T follicular helper cell (primary cell): ENCODE results near the gene ARHGEF10L.

Experiments used
- DNase-seq: peaks from one replicate; pipeline ENCODE4 v3.0.0-alpha.2; 2020; ENCODE audit warnings: low read depth

The ARHGEF10L gene

DNA sequence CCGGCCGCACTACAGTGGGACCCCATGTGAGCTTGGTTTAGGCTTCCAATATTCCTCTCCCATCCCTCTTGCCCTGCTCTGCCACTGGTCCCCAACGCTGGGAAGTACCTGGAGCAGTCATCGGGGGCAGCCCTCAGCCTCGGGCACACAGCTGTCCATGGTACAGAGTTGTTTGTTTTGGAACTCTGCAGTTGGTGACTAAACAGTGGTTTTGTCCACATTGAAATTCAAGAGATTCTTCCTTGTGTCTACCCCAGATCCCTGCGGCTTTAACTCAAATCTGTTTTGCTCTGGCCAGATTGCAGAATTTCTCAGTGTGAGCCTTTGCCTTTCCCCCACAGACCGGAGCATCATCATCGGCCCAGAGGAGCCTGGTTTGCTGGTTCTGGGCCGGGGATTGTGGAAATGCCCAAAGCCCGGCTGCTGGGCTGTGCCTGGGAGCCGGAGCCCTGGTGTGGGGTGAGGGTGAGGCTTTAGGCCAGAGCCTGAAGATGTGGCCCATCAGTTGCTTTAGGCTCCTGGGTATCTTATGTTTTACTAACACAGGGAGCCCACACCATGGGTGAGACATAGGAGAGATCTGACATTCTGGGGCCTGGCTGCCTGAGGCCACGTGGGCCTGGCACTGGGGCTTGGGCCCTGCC is 93.2 kb downstream of the ARHGEF10L start:
- DNase-seq = no peak

DNA sequence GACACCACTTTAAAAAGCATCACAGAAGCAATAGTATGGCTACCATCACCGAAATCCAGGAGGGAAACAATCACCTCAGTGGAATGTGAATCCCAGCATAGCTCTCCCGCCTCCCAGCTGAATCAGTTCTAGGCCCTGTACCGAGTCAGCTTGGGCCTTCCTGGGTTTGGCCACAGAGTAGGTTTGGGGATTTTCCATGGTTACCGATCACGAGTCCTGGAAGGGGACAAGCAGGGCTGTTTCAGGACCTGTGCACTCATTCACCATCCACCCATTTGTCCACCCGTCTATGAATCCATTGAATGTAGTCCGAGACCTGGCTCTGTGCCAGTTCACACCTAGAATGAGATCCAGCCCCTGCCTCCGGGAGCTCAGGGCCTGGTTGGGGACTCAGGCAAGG is 94.2 kb downstream of the ARHGEF10L start:
- DNase-seq = no peak

DNA sequence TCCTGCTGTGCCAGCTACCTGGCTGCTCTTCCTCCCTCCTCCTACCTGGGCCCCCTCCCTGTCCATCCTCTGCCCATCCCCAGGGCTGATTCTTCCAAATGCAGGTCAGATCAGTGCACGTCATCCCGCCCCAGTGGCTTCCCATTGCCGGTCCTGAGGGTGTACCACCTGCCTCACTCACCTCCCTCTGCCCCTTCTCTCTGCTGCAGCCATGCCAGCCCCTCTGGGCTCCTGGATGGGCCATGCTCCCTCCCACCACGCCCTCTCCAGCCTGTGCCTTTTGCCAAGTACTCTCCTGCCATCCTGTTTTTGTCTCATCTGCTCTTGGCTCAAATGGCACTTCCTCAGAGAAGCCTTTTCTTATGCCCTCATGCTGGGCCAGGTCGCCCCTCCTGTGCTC is 95.8 kb downstream of the ARHGEF10L start:
- DNase-seq = no peak

DNA sequence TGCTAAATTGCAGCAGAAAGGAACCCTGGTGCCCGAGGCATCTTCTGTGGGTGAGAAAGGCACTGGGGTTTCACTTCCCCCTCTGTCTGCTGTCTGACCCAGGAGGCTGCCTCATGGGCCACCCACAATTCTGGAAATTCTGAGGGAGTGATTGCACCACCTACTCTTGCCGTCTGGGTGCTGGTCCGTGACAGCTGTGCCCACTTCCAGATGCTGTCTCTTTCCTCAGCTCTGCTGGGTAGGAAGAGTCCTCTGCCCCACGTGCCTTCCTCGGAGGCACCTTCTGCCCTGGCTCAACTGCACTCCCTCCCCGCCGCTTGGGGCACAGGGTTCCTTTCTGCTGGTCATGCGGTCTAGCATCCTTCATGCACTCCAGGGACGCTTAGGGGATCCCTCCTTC is 96.3 kb downstream of the ARHGEF10L start:
- DNase-seq = no peak

DNA sequence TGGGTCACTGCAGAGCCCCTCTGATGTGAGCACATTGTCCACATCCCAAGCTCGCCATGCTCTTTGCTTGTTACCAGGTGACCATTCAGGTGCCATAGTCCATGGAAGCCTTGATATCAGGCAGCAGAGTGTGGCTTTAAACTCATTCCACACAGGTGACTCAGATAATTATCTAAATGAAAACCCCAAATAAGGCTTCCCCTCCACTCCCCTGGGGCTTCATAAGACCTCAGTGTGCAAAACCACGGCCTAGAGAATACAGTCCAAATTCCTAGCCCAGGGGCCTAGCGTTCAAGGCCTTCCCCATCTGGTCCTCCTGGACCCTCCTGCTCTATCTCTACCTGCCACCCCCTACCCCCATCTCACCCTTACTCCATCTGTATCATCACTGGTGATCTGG is 97.1 kb downstream of the ARHGEF10L start:
- DNase-seq = no peak

DNA sequence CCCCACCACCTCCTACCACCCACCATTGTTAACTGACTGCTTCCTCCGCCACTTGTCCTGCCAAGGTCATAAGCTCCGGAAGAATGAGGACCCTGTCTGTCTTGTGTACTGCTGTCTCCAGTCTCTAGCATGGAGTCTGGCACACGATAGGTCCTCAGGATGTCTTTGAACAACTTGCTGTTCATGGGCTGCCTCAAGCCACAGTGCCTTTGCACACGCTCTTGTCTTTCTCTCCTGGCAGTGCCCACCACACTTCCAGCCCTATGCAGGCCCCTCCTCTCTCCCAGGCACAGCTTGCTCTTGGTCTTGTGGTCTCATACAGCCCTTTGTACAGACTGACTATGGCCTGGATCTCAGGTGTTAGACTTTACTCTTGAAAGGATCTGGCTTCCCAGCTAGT is 97.6 kb downstream of the ARHGEF10L start:
- DNase-seq = no peak

DNA sequence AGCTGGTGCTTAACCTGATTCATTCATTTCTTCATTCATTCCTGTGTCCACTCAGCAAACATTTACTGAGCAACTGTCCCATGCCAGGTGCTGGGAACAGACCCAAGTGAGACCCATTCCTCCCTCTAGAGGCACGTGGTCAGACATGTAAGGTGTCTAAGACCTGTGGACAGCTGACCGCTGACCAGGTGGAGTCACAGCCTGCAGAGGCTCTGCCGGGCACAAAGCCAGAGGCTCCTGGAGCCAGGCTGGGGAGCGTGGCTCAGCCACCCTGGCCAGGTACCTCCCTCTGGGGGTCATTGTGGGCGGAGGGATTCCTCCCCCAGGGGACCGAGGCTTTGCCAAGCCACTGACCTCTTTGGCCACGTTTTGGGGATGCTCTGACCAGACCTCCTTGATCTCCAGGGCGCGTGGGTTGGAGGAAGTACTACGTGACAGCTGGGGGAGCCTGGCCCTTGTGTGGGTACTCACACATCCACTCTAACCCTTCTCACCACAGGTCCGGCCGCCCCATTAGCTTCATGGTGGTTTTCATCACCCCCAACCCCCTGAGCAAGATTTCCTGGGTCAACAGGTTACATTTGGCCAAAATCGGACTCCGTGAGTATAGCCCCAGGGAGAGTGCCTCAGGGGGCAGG is 100.3 kb downstream of the ARHGEF10L start:
- DNase-seq = no peak

DNA sequence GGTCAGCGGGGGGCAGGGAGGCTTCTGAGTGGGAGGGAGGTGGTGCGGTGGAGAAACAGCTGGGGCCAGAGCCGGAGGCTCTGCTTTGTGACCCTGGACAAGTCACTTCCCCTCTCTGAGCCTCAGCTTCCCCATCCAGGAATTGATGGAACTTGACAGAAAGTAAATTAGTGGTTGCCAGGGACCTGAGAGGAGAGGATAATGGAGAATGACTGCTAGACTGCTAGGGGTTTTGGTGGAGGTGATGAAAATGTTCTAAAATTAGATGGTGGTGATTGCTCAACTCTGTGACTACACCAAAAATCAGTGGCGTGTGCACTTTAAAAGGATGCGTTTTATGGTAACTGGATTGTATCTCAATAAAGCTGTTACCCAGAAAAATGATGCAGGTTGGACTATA is 100.9 kb downstream of the ARHGEF10L start:
- DNase-seq = no peak

DNA sequence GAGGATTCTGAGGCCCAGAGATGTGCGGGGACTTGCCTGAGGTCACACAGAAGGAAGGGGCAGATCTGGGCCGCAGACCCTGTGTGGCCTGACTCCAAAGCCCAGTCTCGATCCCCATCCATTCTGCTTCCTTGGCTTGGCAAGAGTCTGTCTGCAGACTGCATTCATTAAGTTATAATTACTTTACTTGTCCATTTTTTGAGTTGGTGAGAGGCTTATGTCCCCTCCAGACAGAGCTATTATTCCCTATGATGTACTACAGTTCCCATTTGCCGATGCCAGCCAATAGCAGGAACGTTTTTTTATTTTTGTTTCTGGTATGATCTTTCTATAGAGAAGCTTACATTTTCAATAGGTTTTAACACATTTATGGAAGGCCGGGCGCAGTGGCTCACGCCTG is 101.5 kb downstream of the ARHGEF10L start:
- no peak for DNase-seq

DNA sequence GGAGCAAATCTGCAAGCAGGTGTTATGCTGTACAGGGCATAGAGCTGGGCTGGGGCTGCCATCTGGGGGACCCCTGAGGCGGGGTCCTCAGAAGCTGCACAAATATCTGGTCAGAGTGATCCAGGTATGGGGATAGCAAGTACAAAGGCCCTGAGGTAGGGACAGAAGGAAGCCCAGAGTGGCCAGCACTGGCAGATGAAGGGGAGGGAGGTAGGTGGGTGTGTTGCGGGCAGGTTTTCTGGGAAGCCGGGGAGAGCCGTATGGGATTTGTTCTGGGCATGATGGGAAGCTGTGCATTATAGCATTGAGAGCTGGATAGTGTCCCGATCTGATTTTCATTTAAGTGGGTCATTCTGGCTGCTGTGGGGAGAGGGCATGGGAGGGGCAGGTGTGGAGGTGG is 102.7 kb downstream of the ARHGEF10L start:
- DNase-seq = no peak

DNA sequence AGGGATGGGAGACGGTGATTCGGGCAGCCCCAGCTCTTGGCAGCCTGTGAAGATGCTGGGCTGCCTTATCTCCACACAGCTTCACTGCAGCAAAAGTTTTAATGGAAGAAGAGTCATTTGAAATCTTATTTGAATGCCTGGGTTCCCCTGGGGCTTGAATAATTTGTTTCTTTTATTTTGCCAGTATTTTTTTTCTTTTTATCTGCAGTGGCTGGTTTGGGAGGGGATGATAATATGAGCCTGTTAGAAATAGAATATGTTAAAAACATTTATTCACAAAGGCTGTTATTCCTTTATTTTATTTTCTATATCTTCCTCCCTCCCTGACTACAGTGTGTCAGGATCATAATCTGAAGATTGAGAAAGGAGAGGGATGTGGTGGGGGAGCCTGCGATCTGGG is 103.4 kb downstream of the ARHGEF10L start:
- DNase-seq = no peak

DNA sequence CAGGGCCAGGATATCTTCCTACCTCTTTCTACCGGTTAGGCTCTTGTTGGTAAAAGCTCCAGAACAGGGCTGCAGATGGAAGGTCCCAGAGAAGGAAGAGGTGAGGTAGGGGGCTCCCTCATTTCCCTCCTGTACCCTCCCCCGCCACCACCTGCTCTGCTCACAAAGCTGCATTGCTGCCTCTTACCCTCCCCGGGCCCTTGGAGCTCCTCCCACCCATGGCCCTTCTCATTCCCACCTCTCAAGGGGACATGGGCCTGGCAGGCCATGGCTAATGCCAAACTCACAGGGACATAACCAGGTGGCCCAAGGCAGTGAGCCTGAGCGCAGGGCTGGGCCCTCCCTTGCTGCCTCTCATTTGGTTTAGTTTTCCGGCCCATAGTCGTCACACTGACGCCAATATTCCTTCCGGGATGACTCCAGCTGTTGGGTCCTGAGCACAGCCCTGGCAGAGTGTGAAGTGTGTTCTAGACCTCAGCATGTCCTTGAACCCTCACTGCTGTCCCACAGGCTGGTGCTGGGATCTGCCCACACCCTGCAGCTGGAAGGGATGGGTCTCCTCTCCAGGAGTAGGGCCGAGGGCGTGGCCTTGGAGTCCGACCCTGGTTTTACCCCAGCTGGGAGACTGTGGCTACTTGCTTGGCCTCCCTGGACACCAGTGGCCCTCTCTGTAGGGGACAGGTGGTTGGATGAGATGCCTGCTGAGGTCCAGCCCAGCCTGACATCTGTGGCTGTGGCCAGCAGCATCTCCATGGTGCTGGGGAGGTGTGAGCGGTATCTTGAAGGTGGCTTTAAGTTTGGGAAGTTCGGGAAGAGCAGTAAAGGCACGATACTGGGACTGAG is 104.6 kb downstream of the ARHGEF10L start:
- DNase-seq = no peak

DNA sequence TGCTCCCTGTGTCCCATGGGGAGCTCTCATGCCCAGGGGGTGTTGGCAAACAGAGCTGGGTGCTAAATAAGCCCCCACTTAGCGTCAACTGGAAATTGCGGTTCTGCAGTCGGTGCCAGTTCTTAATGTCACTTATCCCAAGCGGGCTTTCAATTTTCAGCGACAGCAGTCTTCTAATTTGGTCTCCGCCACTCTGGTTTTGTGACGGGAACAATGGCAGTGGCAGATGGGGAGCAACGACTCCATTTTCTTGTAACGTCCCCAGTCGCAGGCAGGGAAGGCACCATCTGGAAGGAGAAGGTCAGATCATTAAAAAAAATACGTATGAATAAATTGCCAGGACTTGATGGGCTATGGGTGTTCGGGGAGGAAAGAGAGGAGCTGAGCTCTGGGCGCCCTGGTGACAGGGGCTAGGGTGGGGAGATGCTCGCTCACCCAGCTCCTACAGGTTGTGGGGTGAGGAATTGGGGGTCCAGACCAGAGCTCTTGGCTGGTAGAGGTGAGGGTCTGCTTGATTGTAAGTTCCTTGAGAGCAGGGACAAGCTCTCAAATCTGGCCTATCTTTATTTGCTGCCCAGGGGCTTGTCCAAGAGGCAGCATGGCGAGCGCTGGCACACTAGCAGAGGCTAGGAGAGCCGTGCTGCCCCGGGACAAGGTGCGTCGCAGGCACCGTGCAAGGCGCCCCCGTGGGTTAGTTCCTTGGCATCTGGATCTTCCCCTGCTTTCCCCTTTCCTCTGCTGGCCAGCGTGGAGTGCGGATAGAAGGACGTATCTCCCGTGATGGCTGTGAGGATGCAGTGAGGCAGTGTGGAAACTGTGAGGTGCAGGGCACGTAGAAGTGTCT is 105.8 kb downstream of the ARHGEF10L start:
- DNase-seq = no peak

DNA sequence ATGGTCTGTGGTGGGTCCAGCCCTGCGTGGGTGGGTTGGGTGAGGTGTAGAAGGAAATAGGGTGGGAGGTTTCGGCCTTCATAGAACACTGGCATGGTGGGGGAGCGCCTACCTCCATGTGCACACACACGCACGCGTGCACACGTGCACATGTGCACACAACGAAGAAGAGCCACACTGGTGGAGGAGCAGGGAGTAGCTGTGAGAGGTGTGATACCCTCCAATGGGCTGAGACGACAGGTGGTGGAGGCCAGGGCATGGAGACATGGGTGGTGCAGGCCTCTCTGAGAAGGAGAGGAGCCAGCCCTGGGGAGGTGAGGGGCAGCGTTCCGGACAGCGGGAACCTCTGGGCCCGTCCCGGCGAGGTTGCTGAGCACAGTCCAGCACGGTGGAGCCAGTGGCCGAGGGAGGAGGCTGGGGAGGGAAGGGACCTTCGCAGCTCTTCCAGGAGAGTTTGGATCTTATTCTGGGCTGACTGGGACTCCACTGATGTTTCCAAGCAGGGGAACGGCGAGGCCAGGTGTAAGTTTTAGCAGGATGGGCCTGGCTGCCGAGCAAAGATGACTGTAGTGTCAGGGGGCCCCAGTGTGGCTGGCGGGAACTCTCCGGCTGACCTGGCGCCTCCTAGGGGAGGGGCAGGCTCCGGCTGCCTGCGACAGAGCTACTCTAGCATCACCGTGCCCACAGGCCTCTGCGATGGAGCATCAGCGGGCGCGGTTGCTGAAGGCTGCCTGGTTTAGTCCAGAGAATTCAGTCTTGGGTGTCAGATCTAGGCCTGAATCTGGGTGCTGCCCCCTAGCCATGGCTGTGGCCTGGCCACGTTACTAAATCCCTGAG is 107.2 kb downstream of the ARHGEF10L start:
- DNase-seq = no peak

DNA sequence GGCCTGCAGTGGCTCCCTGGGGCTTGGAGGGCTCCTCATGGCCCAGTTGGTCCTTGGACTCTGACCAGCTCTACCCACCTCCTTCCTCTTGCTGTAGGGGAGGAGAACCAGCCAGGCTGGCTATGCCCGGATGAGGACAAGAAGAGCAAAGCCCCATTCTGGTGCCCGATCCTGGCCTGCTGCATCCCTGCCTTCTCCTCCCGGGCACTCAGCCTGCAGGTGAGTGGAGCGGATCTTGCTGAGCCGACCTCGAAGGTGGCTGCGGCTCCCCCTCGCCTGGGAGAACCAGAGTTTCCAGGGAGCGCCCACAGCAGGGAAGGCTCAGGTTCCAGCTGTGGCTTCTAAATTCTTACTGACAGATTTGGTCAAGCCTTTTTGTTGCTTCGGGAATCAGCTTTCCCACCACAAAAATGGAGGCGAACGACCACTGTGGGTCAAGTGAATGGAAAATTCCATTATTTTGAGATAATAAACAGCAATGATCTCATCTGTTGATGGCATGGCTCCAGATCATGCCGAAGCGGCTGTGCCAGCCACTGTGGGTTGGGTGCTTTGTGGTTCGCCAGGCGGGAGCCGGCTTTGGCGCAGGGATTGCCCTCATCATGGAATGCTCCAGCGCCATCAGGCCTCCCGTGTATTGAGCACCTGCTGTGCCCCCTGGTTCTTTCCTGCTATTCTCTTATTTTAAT is 109.1 kb downstream of the ARHGEF10L start:
- no peak for DNase-seq

DNA sequence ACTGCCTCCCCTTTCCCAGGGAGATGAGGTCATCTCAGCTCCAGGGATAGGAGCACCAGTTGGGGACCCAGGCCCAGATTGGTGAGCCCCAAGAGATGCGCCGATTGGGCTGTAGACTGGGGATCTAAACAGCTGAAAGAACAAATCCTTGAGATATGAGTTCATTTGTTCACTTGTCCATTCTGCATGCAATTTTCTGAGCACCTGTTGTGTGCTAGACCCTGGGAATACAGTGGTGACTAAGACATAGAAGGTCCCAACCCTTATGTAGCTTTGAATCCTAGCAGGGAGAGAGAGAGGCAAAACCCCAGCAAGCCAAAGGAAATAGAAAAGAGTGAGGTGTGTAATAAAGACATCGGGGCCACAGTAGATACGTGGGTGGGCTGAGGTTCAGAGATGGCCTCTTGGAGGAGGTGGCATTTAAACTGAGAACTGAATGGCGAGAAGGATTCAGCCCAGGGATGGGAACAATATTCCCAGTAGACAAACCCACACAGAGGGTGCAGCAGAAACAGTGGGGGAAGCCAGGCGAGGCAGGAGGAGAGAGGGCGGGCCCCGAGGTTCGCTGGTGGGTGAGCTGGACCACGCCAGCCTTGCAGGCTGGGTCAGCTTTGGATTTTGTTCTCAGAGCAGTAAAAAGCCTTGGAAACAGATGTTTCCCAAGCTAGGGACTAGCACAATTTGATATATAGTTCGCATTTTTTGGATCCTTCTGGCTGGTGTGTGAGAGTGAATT is 110.0 kb downstream of the ARHGEF10L start:
- DNase-seq = no peak

DNA sequence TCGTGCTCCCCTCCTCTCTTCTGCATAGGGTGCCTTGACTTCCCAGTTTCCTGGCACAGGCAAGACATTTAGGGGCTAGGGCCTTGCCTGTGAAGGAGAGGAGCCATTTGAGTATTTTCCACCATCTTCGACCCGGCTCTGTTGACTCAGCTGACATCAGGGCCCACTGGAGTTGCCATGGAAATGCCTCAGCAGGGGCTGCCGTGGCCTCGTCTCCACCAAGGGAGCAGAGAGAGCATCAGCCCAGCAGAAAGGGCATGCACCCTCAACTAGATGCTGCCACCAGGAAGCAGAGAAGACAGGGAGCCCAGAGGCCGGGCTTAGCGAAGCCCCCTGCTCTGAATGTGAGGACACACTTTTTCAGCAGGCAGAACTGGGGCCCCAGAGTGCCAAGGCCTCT is 113.8 kb downstream of the ARHGEF10L start:
- DNase-seq = no peak

DNA sequence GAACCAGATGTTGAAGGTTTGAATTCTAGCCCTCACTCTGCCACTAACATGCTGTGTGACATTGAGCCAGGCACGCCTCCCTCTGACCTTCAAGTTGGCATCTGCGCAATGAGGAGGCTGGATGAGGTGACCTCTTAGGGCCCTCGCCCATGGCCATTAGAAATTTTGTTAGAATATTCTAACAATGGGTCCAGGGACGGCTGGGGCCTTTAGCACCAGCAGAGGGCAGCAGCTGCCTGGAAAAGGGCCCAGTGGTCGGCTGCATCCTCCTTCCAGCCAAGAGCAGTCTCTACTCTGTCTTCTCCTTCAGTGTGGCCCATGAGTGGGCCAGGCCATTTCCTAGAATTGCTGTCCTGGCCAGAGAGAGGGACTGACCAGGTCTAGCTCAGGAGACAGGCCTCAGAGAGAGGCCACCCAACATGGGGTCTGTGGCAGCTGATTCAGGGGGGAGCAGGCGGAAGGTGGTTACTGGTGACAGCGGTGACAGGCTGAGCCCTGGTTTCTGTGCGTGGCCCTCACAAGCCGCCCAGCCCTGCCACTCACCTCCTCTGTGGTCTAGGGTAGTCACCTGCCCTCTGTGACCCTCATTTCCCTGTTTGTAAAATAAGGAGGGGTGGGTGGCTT is 114.3 kb downstream of the ARHGEF10L start:
- DNase-seq = no peak

DNA sequence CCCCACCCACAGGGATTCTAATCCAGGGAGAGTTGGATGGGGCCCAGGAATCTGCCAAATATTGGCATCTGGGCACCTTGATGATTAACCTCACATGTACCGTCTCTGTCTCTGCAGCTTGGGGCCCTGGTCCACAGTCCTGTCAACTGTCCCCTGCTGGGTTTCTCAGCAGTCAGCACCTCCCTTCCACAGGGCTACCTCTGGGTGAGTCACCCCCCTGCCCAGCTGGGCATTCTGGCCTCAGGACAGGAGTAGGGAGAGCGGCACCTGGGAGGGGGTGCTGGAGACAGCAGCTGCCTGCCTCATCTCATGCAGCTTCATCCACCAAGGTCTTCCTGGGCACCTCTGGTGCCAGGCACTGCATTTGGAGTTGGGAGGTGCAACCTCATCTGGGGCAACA is 115.0 kb downstream of the ARHGEF10L start:
- DNase-seq = no peak

DNA sequence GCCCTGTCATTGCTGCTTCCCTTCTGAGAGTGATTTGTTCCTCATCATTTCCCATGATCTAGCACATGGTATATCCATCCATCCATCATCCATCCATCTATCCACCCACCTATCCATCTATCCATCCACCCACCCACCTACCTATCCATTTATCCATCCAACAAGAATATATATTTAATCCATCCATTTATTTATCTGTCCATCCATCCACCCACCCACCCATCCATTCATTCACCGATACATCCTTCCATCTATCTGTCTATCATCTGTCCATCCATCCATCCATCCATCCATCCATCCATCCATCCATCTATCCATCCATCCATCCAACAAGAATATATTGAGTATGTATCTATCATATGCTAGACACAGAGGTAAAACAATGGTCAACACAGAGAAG is 115.7 kb downstream of the ARHGEF10L start:
- DNase-seq = no peak
